NCI-H128 (cell line): ENCODE data around the gene SLC2A9.
"Not testable (repeated sequence)": the region's sequence is repeated elsewhere in the genome, so short reads cannot be mapped to it uniquely, and the experiment has no call there.

Source experiments
- DNase-seq: peaks from one replicate; lab custom pipeline; 2025; ENCODE audit not compliant: unreplicated experiment; lab: John Stamatoyannopoulos, UW

The SLC2A9 gene

DNA sequence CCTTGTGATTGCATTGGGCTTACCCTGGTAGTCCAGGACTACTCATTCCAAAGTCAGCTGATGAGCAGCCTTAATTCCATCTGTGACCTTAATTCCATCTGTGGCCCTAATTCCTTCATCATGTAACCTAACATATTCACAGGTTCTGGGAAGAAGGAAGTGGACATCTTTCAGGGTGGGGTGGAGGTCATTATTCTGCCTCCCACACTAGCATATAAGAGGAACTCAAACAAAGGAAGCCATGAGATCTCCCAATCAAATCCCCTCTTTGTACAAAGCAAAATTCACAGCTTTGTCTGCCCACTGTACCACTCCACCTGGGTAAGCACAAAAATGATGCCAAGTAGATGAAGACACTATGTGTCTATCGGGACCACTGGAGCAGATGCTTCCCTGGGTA lies 87.3 kb downstream of the SLC2A9 start:
- no peak for DNase-seq

DNA sequence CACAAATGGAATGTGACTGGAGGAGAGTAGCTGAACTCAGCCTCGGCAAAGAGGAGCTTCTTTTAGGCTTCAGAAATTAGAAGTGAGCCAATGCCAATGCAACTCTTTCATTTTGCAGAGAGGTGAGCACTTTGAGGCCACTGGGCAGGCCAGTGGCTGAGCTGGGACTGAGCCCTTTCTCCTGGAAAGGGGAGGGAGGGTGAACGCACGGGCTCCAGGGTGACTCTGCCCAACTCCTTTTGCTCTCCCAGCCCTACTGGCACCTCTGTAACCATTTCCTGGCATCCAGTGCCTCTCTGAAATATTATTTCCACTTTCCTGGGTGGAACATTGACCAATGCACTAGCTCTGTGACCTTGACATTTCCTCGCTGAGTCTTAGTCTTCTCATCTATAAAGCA lies 88.1 kb downstream of the SLC2A9 start:
- DNase-seq = no peak

DNA sequence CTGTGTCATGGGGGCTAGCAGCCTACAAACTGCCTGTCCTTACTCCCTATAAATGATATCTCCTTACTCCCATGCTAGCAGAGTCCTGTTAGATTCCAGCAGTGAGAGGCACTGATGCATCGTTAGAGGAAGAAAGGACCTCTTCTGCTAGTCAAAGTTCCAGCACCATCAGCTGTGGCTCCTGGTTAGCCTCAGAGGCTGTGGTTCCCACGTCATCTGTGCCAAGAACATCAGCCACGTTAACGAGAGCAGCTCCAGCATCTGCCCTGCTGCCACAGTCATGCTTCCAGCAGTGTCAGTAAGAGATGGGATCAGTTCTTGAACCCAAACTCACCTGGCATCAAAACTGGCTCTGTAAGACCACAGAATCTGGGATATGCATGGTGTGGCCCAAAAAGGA lies 88.5 kb downstream of the SLC2A9 start:
- no peak for DNase-seq

DNA sequence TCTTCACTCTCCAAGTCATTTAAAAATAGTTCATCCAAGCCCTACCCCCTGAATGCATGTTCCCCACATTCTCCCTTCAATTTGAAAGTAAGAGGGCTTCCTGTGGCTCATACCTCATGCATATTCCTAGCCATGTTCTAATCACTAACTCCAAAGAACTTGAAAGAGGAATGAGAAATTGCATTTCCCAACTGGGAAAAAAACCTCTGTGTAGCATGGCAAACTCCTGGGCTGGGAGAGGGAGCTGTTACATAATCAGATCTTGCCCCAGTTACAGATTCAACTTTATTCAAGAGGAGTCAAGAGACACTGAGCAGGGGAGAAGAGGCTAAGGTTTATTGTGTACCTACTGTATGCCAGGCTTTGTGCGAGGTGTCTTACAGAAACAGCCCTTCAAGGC lies 90.2 kb downstream of the SLC2A9 start:
- no peak for DNase-seq

DNA sequence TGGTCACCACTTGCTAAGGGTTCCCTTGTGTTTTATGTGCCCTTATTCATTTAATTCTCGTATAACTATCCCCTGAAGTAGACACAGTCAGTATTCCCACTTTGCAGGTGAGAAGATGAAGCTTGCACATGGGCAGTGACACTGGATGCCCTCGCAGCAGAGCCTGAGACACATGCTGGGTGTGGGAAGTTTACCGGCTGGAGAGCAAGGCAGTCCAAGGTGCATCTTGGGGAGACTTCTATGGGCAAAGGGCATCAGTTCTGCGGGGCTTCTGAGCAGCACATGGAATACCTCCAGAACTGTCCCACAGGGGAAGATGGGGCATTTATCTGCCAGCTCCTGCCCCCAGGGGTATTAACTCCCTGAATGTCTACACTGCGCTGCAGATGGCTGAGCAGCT lies 92.2 kb downstream of the SLC2A9 start:
- no peak for DNase-seq

DNA sequence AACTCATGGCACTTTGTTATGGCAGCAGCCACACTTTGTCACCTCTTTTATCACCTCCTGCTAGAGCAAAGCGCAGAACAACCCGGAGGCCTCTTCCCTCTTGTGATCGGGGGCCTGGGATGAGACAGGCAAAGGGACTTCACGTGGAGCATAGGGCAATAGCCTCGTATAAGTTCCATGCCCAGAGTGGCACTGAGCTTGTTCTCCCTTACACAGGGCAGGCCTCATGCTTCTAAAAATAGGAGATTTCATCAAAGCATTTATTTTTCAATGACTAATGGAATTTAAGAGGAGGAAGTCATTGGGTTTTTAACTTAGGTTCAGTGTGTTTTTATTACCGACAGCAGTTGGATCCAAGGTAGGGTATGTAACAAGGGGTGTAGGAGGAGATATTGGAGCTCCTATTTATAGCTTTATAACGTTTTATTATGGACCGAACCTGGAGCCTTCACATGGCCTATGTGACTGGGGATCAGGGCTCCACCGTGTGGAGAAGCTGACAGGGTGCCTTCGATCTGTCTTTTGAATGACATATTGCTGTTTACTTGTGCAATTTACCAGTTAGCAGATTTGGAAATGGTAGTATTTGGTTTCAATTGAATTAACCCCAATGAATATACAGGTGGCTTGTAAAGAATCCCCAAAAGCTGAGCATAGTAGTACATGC lies 93.8 kb downstream of the SLC2A9 start:
- no peak for DNase-seq

DNA sequence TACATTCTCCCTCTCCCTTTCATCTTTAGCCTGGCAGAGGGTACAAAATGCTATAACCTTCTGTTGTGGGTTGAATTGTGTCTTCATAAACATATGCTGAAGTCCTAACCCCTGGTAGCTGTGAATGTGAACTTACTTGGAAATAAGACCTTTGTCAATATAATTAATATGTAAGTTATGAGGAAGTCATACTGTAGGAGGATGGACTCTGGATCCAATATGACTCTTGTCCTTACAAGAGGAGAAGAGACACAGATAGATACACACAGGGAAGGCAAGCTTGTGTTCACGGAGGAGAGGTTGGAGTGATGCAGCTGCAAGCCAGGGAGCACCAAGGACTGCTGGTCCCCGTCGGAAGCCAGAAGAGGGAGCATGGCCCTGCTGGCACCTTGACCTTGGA lies 94.7 kb downstream of the SLC2A9 start:
- DNase-seq = no peak

DNA sequence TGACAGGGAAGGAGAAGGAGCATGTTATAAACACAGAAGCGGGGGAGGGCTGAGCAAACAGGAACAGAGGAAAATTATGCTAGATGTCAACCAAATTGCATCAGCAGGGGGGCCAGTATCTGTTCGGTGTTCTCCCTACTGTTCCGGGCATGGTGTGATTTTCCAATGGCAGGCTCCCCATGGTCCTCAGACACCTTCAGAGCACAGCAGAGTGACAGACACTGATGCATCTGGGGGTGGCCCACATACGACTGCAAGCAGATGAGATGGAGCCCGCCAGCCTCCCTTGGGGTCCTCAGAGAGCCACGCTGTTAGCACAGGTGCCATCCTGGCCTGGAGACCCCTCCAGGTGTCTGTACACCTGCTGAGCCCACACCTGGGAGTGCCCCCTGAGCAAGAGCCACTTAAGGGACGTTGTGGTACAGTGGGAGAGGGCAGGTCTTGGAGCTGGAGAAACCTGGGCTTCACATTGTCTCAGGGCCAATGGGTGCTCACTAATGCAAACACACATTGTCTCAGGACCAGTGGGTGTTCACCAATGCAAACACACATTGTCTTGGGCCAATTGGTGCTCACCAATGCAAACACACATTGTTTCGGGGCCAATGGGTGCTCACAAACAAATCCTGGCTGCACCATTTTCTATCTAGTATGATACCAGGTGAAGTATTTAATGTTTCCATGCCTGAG lies 95.4 kb downstream of the SLC2A9 start:
- no peak for DNase-seq

DNA sequence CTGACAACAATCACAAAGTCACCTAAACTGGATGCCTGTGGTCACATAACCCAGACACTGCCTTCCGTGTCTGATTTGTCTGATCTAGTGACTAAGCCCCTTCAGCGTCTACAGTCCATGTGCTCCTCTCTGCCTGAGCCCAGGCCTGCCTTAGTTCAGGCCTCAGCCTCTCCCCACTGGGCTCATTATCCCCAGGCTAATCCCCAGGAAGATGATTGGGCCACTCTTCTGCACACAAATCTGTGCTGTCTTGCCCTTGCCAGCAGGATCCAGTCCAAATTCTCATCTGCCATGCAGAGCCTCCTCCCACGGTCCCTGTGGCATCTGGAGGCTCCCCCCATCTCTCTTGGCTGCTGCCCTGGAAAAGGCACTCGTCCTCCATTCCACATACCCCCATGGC lies 96.5 kb downstream of the SLC2A9 start:
- DNase-seq = no peak

DNA sequence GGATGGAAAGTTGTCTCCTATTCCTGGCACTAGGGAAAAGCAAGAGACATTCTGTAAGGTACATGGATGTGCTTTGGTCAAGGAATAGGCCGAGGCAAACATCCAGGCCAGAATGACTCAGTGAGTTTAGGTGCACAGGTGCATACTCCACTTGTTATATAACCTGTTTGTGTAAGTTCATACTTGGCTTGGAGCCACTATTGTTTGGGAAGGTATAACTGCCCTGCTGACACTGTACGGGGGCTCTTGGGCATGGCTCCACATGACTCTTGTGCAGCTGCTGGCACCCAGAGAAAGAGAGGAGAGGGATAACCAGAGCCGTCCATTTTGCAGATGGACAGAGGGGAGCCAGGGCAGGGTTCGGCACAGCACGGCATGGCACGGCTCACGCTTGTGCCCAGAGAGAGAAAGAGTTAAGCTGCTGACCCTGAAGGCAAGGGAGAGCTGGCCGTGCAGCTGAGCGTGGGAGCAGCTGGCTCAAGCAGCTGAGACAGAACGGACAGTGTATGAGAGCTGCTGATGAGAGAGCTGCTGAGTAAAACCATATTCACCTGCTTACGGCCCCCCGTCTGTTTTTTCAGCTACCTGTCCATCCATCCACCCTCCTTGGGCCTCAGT lies 98.0 kb downstream of the SLC2A9 start:
- no peak for DNase-seq

DNA sequence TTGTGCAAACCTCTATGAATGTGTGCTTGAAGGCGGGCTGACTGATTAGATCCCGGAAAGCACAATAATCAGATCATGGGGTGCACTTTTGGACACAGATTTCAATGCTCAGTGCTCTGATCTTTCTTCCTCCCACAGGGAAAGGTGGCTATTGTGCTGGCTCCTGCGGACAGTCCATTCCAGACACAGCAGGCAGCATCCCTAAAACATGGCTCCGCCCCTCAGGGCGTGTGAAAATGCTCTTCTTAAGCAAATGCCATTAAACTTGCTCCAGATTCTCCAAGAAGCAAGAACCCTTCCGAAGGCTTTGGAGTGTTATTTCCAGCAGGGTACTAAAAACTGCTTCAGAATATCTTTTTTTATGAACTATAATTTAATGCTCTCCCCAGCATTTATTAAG lies 100.0 kb downstream of the SLC2A9 start:
- no peak for DNase-seq

DNA sequence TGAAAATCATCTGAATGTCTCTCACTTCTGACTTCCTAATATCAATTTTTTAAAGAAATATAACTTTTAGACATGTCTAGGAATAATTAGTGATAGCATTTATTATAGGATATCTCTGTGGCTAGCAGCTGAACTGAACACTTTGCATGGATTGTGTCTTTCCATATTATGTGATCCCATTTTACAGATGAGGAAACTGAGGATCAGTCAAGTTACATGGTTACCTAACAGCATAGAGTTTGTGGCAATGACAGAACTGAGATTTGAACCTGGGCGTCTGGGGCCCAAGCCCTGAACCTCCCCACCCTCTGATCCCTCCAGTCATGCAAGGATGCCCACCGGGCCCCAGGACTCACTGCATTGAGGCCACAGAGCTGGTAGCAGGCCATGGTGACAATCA lies 101.3 kb downstream of the SLC2A9 start:
- DNase-seq = no peak

DNA sequence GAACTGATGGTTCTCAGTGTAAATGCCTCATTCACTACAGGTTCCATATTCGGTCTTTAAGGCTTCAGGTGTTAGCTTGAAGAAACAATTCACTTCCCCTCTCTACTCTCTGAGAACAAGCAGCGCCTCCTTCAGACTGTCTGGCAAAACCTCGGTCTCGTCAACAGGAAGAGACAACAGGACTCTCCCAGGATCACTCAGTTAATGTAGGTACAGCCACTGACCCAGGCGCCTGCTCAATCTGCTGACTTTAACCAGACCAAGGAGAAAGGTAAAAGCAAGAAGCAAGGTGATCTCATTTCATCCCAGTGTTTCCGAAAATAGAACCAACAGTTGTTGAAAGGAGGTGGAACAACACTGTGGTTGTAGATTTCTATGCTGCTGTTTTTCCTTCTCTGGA lies 102.2 kb downstream of the SLC2A9 start:
- no peak for DNase-seq

DNA sequence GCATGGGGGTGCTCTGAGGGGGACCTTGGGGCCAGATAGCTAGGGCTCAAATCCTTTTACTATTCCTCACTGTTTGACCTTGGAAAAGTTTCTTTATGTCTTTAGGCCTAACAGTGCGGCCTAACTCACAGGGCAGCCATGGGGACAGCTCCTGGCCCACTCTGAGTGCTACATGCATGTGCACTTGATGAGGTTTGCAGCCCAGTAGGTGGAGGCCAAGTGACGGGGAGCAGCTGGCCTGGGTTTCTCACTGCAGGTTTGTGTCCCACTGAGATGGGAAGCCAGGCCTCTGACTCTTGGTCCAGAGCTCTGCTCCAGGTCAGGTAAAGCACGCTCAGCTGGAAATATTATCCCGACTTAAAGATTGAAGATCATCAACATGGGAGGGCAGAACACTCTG lies 102.8 kb downstream of the SLC2A9 start:
- DNase-seq = no peak

DNA sequence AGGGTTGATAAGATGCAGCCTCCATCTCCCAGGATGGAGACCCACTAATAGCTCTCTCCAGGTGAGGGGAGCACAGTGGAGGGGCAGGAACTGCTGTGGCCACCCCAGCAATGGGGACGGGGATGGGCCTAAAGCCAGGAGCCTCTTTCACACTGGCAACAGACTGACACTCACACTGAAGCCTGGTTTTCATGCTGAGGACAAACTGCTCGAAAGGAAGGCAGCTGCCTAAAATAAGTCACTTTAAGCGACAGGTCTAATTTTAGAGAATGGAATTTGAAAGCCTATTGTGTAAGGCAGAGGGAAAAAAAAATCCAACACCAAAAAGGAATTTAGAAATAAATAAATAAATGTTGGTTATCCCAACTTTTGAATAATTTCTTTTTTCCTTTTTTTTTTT lies 104.4 kb downstream of the SLC2A9 start:
- DNase-seq = no peak

DNA sequence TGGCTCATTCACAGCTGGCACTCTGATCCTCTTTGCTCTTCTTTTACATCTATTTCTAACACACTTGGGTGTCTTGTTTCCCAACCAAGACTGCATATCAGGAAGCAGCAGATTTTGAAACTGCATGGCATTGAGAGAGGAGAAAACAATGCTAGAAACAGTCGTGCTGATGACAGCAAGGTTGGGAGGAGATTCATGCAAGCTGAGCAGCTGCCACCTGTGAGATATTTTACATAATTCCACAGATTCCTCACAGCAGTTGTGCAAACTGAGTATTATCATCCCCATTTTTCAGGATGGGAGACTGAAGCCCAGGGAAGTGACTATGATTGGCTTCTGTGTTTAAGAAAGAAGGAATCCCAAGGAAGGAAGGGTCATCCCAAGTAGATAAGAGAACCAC lies 105.0 kb downstream of the SLC2A9 start:
- DNase-seq = no peak

DNA sequence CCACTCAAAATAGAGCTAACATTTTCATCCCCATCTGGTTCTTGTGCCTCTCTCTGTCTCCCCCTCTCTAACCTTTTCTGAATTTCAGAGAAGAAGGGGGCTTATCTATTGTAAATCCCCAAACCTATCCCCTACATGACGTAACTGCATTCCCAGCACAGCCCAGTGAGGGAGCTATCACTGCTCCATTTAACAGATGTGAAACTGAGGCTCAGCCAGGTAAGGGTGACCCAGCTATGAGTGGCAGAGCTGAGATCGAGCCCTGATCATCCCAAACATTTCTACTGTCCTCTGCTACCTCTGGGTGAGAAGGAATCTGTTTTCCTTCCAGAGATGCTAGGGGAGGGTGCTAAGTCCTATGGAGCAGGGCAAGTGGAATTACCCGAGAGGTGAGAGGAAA lies 107.5 kb downstream of the SLC2A9 start:
- DNase-seq = no peak

DNA sequence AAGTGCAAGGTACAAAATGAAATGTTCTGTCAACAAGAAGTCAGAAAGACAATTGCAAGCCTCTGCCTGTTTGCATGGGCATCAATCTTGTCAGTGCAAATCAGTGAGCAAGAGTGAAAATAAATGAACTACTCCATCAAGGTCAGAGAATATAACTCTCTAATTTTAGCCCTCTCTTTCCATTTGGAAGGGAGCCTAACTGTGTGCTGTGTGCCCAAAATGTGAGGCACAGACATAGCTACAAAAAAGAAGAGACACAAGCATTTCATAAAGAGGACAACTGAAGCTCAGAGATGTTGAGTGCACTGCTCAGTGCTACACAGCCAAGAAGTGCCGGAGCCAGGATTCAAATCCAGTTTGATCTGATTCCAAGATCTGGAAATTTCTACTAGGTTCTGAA lies 114.3 kb downstream of the SLC2A9 start:
- DNase-seq = no peak

DNA sequence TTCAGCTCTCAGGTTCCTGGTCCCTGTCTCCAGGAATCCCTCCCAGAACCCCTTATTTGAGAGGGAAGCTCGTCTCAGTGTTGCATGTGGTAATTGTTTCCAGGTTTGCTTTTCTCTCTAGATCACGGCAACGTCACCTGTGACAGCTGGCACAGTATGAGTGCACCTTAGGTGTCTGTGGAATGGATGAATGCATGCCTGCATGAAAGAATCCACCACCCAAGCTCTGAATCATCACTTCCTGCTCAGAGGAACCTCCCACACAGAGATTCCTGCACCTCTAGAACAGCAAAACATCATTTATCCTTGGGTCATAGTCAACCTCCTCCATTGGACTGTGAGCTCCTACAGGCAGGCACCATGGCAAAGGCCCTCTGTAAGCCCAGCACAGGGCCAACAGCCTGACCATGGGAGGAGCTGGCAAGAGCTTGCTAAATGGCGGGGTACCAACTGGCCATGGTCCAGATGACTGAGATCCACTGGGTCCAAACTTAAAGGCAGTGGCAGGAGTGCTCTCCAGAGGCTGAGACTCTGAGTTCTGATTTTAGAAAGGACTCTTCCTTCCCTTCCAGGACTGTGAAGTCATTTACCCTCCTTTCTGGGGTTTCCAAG lies 116.2 kb downstream of the SLC2A9 start:
- DNase-seq = no peak

DNA sequence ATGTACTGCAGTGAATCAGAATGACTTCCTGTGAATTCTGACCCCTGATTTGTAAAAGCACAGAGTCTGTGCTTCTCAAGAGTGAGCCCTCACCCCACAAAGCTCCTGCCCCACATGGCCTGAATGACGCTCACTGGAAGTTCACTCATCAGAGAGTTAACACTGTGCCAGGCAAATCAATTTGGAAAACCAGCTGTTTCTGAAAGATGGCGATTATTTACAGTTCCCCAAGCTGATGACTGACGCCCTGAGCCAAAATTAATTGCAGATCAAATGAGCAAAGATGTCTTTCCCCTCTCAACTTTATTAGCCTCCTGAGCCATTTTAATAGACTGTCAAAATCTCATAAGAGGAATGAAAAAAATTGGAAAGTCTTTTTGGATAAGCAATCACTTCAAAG lies 118.0 kb downstream of the SLC2A9 start:
- no peak for DNase-seq

DNA sequence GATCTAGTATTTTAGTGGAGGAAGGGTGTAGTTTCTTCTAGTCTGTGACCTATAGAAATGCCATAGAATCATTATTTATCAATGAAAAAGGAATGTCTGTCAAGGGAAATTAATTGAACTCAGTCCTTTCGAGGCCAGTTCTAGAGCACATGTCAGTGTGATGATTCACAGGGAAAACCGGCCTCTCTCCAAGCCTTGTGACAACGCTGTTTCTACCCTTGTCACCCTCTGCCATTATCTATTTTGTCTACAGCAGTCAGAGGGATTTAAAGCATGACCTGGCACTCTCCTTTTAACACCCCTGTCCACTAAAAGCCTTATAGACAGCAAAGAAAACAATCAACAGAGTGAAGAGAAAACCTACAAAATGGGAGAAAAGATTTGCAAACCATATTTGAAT lies 120.0 kb downstream of the SLC2A9 start:
- no peak for DNase-seq

DNA sequence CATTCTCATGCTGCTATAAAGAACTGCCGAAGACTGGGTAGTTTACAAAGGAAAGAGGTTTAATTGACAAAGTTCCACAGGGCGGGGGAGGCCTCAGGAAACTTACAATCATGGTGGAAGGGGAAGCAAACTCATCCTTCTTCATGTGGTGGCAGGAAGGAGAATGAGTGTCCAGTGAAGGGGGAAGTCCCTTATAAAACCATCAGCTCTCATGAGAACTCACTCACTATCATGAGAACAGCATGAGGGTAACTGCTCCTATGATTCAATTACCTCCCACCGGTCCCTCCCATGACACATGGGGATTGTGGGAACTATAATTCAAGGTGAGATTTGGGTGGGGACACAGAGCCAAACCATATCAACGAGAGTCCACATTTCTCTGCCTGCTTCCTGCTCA lies 120.7 kb downstream of the SLC2A9 start:
- DNase-seq = not testable (repeated sequence)
